GM19328 (cell line): ENCODE measurements around the gene ACOT2.
A peak's percentile ranks its signal among the peaks of the same experiment; 100 is the strongest.
"Not testable (repeated sequence)": the region's sequence is repeated elsewhere in the genome, so short reads cannot be mapped to it uniquely, and the experiment has no call there.

Experiments used
- ATAC-seq: cut with Tn5 transposase; IDR thresholded peaks from one replicate; pipeline ENCODE4 v1.9.1; 2021; ENCODE audit warnings: mild to moderate bottlenecking, moderate library complexity; ENCODE audit not compliant: unreplicated experiment

The ACOT2 gene

DNA sequence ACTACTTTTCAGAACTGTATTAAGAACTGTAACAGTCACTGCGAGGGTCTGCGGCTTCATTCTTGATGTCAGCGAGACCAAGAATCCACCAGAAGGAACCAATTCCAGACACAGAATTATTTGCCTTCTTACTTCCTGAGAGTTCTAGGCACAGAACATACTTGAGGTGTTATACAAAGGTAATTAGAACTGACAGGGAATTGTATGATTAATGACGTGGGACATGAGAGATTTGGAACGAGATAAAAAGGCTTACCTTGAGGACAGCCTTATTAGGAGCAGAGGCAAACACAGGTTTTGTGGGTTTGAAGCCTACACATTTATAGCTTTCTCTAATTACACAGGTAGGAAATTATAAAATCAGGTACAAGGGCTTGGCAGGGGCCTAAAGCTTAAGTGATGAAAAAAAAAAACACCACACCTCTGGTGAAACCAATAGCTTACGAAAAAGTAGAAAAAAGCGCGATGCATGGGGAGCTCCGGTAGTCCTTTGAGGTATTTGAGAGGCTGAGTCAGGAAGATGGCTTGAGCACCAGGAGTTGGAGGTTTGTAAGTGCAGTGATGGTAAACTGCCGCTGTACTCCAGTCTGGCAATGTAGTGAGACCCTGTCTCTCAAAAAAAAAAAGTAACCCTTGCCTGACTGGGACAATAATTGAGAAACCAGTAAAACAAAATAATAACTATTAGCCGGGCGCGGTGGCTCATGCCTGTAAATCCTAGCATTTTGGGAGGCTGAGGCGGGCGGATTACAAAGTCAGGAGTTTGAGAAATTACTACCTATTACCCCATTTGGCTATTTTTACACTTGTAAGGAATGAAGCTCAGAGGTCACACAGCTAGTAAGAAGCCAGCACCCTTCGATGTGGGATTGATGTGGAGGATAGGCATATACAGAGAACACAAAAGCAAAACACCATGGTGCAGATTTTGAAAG is 795 bp upstream of the ACOT2 start:
- no peak for ATAC-seq

GRCh38 chr14:73568886-73569184 is 178 bp upstream of the ACOT2 start:
- ATAC-seq = not testable (repeated sequence)

- not testable (repeated sequence) for ATAC-seq
Observed at GRCh38 chr14:73570913-73571312, 1.9 kb downstream of the ACOT2 start.

DNA sequence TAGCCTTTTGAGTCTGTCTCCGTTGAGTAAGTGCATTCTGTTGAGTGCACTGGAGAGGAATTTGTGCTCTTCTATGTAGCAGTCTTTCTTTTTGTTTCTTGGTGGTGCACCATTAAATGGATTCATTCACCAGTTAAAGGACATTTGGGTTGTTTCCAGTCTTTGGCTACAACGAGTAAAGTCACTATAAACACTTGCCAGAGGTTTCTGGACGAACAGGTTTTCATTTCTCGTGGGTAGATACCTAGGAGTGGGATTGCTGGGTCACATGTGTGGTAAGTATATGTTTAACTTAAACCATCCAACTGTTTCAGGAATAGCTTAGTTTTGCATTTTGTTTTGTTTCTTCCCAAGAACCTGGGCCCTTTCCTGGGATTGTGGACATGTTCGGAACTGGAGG is 4.0 kb downstream of the ACOT2 start:
- not testable (repeated sequence) for ATAC-seq

GRCh38 chr14:73573740-73574139 is 4.7 kb downstream of the ACOT2 start:
- not testable (repeated sequence) for ATAC-seq

DNA sequence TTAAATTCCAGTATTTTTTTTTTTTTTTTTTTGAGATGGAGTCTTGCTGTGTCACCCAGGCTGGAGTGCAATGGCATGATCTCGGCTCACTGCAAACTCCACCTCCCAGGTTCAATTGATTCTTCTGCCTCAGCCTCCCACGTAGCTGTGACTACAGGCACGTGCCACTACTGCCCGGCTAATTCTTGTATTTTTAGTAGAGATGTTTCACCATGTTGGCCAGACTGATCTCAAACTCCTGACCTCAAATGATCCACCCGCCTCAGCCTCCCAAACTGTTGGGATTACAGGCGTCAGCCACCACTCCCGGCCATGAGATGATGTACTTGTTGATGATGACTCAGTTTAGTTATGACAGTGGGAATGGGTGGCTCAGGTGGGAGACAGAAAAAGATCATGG is 5.2 kb downstream of the ACOT2 start:
- not testable (repeated sequence) for ATAC-seq

GRCh38 chr14:73576391-73576790 is 7.4 kb downstream of the ACOT2 start:
- no peak for ATAC-seq

GRCh38 chr14:73577214-73577613 is 8.2 kb downstream of the ACOT2 start:
- ATAC-seq = not testable (repeated sequence)

- ATAC-seq = not testable (repeated sequence)
Observed at GRCh38 chr14:73582102-73582979, 13.3 kb downstream of the ACOT2 start.

GRCh38 chr14:73588695-73589094 is 19.7 kb downstream of the ACOT2 start:
- no peak for ATAC-seq

GRCh38 chr14:73589116-73589515 is 20.1 kb downstream of the ACOT2 start:
- ATAC-seq = no peak

DNA sequence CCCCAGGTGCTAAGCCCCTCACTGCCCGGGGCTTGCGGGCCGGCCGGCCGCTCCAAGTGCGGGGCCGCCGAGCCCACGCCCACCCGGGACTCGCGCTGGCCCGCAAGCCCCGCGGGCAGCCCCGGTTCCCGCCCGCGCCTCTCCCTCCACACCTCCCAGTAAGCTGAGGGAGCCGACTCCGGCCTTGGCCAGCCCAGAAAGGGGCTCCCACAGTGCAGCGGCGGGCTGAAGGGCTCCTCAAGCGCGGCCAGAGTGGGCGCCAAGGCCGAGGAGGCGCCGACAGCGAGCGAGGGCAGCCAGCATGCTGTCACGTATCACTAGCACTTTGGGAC is 21.6 kb downstream of the ACOT2 start:
- not testable (repeated sequence) for ATAC-seq

- no peak for ATAC-seq
Observed at GRCh38 chr14:73591690-73592449, 22.9 kb downstream of the ACOT2 start, which contains the start of gene ACOT4. Gene ACOT4 (plus strand): TSS chr14:73591873. CDS start chr14:73591960, 87 bp downstream.

DNA sequence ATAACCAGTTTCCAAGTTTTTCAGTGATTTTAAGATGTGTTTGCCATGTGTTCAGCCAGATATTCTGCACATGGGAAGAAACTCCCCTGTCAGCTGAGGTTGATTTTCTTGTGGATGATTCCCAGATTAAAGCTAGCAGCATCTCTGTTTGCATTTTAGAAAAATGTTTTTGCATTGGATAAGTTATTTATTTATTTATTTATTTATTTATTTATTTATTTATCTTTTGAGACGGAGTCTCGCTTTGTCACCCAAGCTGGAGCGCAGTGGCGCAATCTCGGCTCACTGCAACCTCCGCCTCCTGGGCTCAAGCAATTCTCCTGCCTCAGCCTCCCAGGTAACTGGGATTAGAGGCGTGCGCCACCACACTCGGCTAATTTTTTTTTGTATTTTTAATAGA is 25.5 kb downstream of the ACOT2 start:
- ATAC-seq = no peak

- no peak for ATAC-seq
Observed at GRCh38 chr14:73599499-73599898, 30.5 kb downstream of the ACOT2 start.

GRCh38 chr14:73602994-73603393 is 34.0 kb downstream of the ACOT2 start:
- no peak for ATAC-seq

DNA sequence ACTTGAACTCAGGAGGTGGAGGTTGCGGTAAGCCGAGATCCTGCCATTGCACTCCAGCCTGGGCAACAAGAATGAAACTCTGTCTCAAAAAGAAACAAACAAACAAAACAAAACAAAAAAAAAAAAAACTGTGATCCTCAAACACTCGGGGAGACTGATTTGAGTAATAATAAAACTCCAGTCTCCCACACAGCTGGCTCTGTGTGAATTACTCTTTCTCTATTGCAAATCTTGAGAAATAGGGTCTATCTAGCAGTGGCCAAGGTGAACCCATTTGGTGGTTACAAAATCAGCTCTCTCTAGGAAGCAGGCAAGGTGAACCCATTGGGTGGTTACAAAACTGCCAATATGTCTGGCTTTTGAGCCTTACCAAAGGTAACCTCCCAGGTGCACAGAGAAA is 37.3 kb downstream of the ACOT2 start:
- no peak for ATAC-seq

- no peak for ATAC-seq
Observed at GRCh38 chr14:73607241-73607640, 38.2 kb downstream of the ACOT2 start.

DNA sequence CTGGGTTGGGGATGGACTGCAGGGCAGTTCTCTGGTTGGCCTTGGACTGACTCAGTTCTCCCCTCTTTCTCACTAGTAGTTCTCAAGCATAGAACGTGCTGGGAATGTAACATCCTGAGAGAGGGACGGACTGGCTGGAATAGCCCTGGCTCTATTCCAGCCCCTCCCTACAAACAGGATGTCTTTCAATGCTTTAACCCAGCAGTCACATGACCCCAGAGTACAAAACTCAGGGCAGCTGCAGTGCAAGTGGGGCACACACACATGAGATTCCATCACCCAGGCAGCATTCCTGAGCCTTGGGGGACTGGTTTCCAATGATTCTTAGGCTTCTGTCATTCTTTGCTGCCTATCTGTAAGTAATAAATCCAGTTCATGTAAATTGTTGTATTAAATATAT is 41.7 kb downstream of the ACOT2 start:
- ATAC-seq = no peak

DNA sequence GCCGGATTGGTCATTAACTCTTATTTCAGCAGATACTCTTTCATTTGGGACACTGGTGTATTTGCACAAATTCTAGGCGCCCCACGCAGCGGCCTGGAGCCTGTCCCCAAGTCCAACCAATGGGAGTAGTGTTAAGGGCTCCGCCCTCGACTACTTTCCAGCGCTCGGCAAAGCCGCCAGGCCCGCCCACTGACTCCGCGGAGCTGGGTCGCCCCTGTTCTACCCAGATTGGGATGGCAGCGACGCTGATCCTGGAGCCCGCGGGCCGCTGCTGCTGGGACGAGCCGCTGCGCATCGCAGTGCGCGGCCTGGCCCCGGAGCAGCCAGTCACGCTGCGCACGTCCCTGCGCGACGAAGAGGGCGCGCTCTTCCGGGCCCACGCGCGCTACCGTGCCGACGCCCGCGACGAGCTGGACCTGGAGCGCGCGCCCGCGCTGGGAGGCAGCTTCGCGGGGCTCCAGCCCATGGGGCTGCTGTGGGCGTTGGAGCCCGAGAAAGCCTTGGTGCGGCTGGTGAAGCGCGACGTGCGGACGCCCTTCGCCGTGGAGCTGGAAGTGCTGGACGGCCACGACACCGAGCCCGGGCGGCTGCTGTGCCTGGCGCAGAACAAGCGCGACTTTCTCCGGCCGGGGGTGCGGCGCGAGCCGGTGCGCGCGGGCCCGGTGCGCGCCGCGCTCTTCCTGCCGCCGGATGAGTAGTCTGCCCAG is 43.5 kb downstream of the ACOT2 start, which contains the start of gene ACOT6:
Gene ACOT6, plus strand, starts transcription at position 179 of the 707 bp plus-strand sequence. Its CDS starts 55 bp downstream, at position 234.
- peak; percentile 77 for ATAC-seq
